Peyer's patch (tissue), 4 donors: ENCODE data around the gene CYTH3. TPM values are rescaled to one million over a fixed set of nuclear protein-coding genes. Genes with fewer than 3 reads are reported as not detected.
A peak's percentile ranks its signal among the peaks of the same experiment; 100 is the strongest.

Experiments
- DNase-seq, 3 donors: peaks; one replicate each; pipeline ENCODE4 v3.0.0-alpha.2; 2017 to 2019
- H3K27ac ChIP-seq, 4 donors: fragments of 200-600 bp; sonication (generic); one replicate each; pipeline ENCODE4 v1.5.1; 2016 to 2019
- H3K27me3 ChIP-seq, 2 donors: fragments of 200-600 bp; sonication (generic); one replicate each; pipeline ENCODE4 v1.5.1; 2019
- H3K36me3 ChIP-seq, 3 donors: fragments of 200-600 bp; sonication (generic); one replicate each; pipeline ENCODE4 v1.5.1; 2016 to 2019
- H3K4me1 ChIP-seq, 4 donors: fragments of 200-600 bp; sonication (generic); one replicate each; pipeline ENCODE4 v1.5.1; 2016 to 2019
- H3K4me3 ChIP-seq, 4 donors: fragments of 200-600 bp; sonication (generic); 1 replicate in 3 of 4; 2 replicates in 1 of 4; pipeline ENCODE4 v1.5.1; 2016 to 2019; ENCODE audit warnings: mild to moderate bottlenecking in 1 of 4
- H3K9me3 ChIP-seq, 4 donors: fragments of 200-600 bp; sonication (generic); one replicate each; pipeline ENCODE4 v1.5.1; 2016 to 2019; ENCODE audit warnings: mild to moderate bottlenecking in 1 of 4
- POLR2A ChIP-seq, 2 donors: fragments of 450-650 bp; IDR thresholded peaks; one replicate each; pipeline ENCODE4 v1.5.1; 2017; ENCODE audit warnings: antibody characterized with exemption in 2 of 2, mild to moderate bottlenecking in 2 of 2, moderate library complexity in 2 of 2
- total RNA-seq, 4 donors: library from RNA; depleted of rRNA; stranded (reverse); fragments of >200 nt; gene quantifications; one replicate each; pipeline ENCODE4 v1.1.0, GENCODE V29; 2016
- TF ChIP-seq, protein P1 (sequence below), 6 experiments: fragments of 450-650 bp in 4 of 6; fragments of 200-600 bp in 2 of 6; sonication (generic) in 1 of 6; IDR thresholded peaks; one replicate each; pipeline ENCODE4 v1.5.1; 2017 to 2019; ENCODE audit warnings: antibody characterized with exemption in 6 of 6, mild to moderate bottlenecking in 3 of 6, moderate library complexity in 1 of 6

Gene CYTH3
- total RNA-seq, 4 donors from 2014 or later, result 19.0 to 70.7 (median 45.6) TPM

DNA sequence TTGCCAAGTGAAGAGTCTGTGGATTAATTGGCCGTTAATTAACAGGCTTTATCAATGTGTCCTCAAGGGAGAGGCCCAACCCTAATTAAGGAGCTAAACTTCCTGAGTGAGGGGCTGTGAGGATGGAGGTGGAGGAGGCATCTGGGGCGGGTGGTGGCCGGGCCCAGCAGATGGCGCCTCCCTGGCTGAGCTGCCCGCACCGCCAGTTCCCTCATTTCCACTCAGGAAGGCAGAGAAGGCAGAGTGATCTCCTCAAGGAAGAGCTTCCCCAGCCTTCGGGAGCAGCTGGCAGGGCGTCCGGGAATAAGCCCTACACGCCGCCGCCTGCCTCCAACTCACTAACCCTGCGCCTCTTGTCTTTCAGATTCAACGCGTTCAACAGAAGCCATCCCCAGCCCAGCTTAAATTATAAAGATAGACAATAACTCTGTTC lies 112.2 kb downstream of the CYTH3 start:
- Histone ChIP-seq H3K4me1 (peaks cover 0 to 7% (median 0%) of the 10 kb centered on the region in 4 donors), H3K36me3 (peaks cover 0 to 88% (median 0%) of the 10 kb centered on the region in 3 donors), H3K4me3 (no peak overlapping the region), H3K9me3 (no peaks in the 10 kb centered on the region), H3K27ac (peak overlapping the region in 2 of 4 donors; percentile 4 to 6), H3K27me3 (no peaks in the 10 kb centered on the region)
- DNase-seq, result peak in 1 of 3 donors; percentile 62
- no peak for TF ChIP-seq POLR2A (IDR thresholded peaks at IDR 0.05)
- TF ChIP-seq, protein P1, sequence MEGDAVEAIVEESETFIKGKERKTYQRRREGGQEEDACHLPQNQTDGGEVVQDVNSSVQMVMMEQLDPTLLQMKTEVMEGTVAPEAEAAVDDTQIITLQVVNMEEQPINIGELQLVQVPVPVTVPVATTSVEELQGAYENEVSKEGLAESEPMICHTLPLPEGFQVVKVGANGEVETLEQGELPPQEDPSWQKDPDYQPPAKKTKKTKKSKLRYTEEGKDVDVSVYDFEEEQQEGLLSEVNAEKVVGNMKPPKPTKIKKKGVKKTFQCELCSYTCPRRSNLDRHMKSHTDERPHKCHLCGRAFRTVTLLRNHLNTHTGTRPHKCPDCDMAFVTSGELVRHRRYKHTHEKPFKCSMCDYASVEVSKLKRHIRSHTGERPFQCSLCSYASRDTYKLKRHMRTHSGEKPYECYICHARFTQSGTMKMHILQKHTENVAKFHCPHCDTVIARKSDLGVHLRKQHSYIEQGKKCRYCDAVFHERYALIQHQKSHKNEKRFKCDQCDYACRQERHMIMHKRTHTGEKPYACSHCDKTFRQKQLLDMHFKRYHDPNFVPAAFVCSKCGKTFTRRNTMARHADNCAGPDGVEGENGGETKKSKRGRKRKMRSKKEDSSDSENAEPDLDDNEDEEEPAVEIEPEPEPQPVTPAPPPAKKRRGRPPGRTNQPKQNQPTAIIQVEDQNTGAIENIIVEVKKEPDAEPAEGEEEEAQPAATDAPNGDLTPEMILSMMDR (IDR thresholded peaks at IDR 0.05), result peak in 4 of 6 experiments; percentile 34 to 56 (median 52)

DNA sequence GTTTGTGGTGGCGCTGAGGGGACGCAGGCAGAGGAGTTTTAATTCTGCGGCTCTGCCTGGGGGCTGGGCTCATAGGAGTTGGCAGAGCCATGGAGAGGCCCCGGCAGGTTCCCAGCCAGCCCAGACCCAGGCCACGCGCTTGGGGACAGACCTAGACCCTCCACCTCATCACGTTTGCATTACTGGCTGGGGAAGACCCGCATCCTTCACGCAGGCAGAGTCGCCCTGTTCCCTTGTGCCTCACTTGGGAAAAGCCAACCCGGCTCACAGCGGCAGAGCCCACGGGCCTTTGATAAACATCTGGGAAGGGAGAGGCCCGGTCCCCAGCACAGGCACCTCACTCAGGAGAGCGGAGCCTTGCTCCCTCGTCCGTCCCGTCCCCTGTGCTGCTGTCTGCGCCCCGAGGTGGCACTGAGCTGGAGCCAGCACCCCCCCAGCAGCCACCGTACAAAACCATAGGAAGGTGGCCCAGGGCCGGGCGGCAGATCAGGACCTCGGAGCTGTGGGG lies 112.8 kb downstream of the CYTH3 start:
- peak overlapping the region in 2 of 4 donors; percentile 4 to 6 for H3K27ac ChIP-seq
- H3K4me1 ChIP-seq, result peaks cover 0 to 7% (median 0%) of the 10 kb centered on the region in 4 donors
- DNase-seq, result no peak
- no peak for TF ChIP-seq POLR2A (IDR thresholded peaks at IDR 0.05)
- TF ChIP-seq, protein P1 (IDR thresholded peaks at IDR 0.05), result no peak
- H3K36me3 ChIP-seq, result peaks cover 0 to 88% (median 0%) of the 10 kb centered on the region in 3 donors
- H3K4me3 ChIP-seq, result no peak overlapping the region
- no peaks in the 10 kb centered on the region for H3K27me3 ChIP-seq
- H3K9me3 ChIP-seq, result no peaks in the 10 kb centered on the region

DNA sequence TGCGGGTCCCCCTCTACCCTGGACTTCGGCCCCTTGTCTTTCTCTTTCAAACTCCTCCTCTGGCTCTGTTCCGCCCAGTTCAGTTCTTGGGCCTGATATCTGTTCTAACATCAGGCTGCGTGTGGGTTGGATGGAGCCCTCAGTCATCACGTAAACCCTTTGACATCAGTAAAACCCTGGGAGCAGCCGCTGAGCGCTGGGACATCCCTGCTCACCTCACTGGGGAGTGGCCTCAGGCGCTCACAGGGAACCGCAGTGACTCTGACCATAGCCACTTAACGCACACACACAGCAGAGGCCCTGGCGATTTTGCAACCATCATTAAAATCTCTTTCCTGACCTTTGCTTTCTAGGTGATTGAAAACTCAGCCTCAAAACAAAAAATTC lies 113.3 kb downstream of the CYTH3 start:
- peaks cover 0 to 88% (median 0%) of the 10 kb centered on the region in 3 donors for H3K36me3 ChIP-seq
- H3K9me3 ChIP-seq, result no peaks in the 10 kb centered on the region
- no peak overlapping the region for H3K4me3 ChIP-seq
- peaks cover 0 to 7% (median 0%) of the 10 kb centered on the region in 4 donors for H3K4me1 ChIP-seq
- TF ChIP-seq POLR2A (IDR thresholded peaks at IDR 0.05), result no peak
- TF ChIP-seq, protein P1 (IDR thresholded peaks at IDR 0.05), result no peak
- H3K27ac ChIP-seq, result no peak overlapping the region
- no peaks in the 10 kb centered on the region for H3K27me3 ChIP-seq
- DNase-seq, result no peak

DNA sequence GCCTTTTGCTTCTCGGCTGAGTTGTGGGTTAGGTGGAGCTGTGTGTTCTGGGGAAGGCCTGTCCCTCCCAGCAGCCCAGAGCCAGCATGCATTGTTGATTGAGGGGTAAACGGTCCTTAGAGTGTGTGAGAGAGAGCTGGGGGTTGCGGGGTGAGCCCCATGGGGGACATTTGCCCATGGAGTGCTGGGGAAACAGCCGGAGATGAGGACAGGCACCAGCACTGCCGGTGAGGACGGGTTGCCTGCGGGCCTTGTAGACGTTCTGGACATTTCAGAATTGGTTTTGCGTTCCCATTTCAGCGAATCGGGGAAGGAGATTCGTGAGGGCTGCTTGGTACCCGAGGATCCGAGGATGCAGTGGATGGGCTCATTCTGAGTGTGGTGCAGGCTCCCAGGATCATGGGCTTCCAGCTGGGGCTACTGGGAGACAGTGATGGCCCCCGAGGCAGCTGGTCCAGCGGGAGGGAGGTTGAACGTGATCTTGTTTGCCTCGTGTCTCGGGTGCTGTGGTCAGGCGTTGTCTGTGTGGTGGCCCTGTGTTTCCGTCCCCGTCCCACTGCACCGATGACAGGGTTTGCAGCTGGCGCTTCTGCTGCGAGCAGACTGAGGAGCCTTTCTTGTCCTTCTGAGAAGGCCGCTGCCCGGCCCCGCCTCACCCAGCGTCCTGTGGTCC lies 113.9 kb downstream of the CYTH3 start:
- H3K4me3 ChIP-seq, result no peak overlapping the region
- H3K4me1 ChIP-seq, result peaks cover 0 to 7% (median 0%) of the 10 kb centered on the region in 4 donors
- TF ChIP-seq, protein P1 (IDR thresholded peaks at IDR 0.05), result no peak
- TF ChIP-seq POLR2A (IDR thresholded peaks at IDR 0.05), result no peak
- peaks cover 0 to 90% (median 0%) of the 10 kb centered on the region in 3 donors for H3K36me3 ChIP-seq
- no peak overlapping the region for H3K27ac ChIP-seq
- H3K9me3 ChIP-seq, result no peaks in the 10 kb centered on the region
- DNase-seq, result no peak
- H3K27me3 ChIP-seq, result no peaks in the 10 kb centered on the region

DNA sequence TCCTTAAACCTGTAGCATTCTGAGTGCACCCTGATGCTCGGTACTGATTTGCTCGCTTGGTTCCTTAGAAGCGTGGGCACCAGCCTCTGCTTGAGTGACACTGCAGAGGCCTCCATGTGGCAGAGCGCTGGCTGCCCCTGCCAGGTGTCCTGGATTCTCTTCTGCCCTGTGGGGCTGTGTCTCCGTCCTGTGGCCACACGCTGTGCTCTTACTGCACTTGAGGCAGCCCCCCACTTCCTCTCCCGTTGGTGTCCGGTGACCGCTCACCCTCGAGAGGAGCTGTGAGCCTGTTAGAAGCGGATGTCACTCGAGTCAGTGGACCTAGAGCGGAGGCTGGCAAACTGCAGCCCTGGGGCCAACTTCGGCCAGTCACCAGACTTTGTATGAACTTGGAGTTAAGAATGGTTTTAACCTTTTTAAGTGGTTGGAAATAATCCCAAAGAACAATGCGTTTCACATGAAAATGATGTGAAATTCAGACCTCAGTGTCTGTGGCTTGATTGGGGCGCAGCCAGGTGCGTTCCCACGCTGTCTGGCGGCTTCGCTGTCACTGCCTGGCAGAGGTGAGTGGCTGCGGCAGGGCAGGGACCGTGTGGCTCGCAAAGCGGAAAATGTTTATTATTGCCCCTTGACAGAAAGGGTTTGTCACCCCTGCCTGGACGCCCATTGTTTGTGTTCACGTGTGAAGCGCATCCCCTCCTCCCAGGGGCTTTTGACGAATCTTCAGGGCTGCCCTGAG lies 114.6 kb downstream of the CYTH3 start:
- H3K9me3 ChIP-seq, result no peaks in the 10 kb centered on the region
- peaks cover 0 to 7% (median 0%) of the 10 kb centered on the region in 4 donors for H3K4me1 ChIP-seq
- no peak overlapping the region for H3K27ac ChIP-seq
- TF ChIP-seq POLR2A (IDR thresholded peaks at IDR 0.05), result no peak
- TF ChIP-seq, protein P1 (IDR thresholded peaks at IDR 0.05), result no peak
- DNase-seq, result no peak
- no peak overlapping the region for H3K4me3 ChIP-seq
- H3K36me3 ChIP-seq, result peaks cover 0 to 90% (median 0%) of the 10 kb centered on the region in 3 donors
- no peaks in the 10 kb centered on the region for H3K27me3 ChIP-seq
